Stimulated activated CD4-positive, alpha-beta T cell treated with anti-CD3 and anti-CD28 coated beads, Interleukin-1b, Interleukin-23, amount 100 ng/mL, for 4 hours (primary cell): ENCODE data around the gene SIKE1.
"Not testable (repeated sequence)": the region's sequence is repeated elsewhere in the genome, so short reads cannot be mapped to it uniquely, and the experiment has no call there.

Experiments used
- DNase-seq, 2 donors: peaks; one replicate each; pipeline ENCODE4 v3.0.0-alpha.2; 2020; ENCODE audit warnings: low read depth in 2 of 2

Gene SIKE1

DNA sequence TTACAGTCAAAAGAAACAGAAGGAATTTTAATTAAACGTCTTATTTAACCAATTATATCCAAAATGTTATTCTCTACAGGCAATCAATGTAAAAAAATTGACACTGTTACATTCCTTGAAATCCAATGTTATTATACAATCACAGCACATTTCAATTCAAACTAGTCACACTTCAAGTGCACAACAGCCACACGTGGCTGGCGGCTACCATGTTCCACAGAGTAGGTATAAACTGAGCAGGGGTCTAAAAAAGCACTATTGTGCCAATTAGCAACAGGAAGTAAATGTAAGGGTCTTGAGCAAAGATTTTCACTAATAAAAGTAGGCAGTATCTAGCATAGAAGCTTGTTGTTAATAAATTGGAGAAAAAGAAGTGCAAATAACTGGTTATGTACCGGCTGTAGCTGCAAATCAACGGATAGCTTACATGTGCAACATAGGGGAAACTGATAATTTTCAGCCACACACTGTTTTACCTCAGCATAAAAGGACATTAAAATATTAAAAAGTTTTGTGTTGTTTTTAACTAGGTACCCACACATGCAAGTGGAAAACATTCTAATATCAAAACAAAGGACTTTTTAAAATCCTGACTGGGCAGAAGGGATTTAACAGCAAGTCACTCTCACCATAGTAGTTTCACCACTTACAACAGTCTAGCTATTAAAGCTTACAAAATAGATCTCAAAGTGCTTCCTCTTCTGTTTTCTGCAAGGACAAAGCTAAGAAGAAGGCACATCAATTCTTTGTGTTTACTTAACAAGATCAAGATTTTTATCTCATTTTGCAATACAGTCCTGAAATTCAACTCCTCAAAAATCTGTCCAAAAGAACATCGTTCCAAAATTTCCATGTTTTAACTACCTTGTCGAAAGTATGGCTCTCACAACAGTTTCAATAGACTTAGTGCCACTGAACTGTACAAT, 25.2 kb downstream of the SIKE1 start:
- no peak for DNase-seq

GRCh38 chr1:114753702-114754101, 26.8 kb downstream of the SIKE1 start:
- not testable (repeated sequence) for DNase-seq

DNA sequence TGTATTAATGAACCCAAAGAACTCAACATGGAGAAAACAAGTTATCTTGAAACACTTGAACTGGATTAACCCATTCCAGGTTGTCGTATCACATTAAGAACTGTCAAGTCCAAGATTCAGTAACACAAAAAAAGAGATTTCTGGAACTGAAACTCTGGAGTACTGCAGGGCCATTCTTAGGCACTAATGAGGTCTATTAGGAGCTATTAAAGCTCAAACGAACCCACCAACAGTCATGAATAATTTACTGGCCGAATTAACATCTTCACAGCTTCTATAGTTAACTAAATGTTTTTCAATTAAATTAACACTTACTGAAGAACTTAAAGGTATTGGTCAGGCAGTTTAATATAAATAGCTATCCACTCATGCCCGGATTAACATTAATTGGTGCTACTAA, 27.3 kb downstream of the SIKE1 start:
- DNase-seq = no peak

GRCh38 chr1:114750780-114751179, 29.7 kb downstream of the SIKE1 start:
- no peak for DNase-seq

- DNase-seq = no peak
Observed at GRCh38 chr1:114749835-114750234, 30.6 kb downstream of the SIKE1 start.

GRCh38 chr1:114746450-114747121, 33.9 kb downstream of the SIKE1 start:
- no peak for DNase-seq

GRCh38 chr1:114745291-114745690, 35.2 kb downstream of the SIKE1 start:
- DNase-seq = no peak

GRCh38 chr1:114741963-114742746, 38.3 kb downstream of the SIKE1 start:
- DNase-seq = no peak

DNA sequence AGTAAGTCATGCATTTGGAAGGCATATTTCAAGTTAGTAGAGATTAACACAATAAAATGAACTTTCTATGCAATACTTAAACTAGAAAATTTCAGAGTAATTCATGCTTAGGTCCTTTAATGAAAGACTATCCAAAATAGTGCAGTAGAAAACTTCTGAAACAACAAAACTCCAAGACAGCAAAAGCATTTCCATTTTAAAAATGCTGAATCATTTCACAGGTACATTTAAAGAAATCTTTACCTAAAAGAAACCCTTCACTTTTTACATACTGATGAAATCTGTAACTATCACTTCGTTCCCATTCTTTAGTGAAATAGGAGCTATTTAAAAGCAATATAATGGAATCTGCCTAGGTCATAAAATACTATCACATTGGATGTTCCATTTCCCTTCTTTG, 40.2 kb downstream of the SIKE1 start:
- DNase-seq = no peak

DNA sequence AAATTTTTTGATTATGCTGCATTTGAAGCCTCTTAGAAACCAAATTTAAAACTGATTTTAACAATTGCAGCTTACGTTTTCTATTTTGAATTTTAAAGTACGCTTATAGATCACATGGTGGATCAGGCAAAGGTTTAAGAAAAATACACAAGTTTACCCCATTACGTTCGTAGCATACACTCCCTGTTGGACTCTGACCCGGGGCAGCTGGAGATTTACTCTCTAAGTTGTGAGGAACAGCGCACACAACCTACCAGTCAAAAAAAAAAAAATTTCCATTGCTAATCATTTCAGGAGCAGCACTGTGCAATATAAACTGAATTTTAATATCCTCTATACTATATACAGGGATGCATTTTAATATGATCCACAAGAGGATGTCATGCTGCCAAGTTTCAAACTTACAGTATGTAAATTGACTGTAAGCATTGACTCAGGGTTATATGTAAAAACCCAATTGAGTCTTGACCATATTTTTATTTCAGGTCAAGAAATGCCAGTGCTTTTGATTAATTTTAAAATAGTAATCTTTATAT, 43.1 kb downstream of the SIKE1 start:
- DNase-seq = no peak

DNA sequence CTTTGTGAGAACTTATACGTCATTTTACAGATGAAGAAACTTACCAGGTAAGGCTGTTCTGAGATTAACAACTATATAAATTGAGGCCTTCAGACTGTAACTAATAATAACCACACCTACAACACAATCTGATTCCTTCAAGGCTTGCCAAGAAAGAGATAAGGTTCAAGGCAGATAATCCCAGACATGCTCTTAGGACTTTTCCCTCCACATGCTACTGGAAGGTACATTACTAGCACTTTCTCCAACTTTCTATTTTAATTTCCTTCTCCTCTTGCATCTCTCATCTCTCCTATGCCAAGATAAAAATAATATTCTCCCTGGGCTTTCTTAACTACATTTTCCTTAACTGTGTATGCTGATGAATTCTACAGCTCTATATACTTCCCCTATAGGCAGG, 45.0 kb downstream of the SIKE1 start:
- no peak for DNase-seq

DNA sequence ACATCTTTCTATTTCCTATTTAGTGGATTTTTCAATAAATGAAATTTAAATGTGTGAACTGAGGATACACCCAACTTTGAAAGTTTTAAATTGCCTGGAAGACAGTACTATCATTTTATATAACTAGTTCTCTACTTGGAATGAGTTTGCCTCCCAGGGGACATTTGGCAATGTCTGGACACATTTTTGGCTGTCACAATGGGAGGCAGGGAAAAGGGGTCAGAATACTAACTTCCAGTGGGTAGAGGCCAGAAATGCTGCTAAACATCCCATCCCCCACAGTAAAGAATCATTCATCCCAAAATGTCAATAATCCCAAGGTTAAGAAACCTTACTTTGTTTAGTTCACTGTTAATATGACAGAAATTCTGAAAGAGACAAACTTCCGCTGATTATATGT, 50.7 kb downstream of the SIKE1 start:
- no peak for DNase-seq

DNA sequence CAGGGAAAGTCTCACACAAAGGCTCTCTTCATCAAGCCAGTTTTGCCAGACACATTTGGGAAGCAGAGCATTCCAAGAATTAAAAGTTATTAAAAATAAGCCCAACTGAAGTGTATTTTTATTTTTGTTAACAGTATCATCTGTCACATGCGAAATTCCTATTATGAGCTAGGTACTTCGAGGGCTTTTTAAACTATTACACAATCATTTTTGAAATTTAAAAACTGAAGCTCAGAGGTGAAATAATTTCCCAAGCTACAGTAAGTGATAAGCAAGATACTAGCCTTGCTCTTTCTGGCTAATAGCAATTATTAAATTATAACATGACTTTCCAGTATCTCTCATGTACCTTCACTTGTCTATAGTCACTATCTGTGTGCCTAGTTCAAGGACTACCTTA, 51.9 kb downstream of the SIKE1 start:
- no peak for DNase-seq

DNA sequence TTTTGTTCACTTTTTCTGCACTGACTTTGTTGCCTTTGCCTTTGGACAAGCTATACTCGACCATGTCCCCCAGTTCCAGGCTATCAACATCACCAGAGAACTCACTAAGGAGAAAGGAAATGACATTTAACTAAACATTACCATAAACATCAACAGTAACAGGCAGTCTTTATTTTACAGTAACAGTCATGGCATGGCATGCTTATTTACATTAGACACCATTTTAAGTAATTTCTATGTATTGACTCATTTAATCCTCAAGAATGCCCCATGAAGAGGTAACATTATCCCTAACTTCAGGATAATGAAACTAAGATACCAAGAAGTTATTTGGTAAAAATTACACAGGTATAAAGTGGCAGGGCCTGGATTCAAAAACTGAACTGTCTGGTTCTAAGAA, 55.3 kb downstream of the SIKE1 start:
- DNase-seq = no peak

- no peak for DNase-seq
Observed at GRCh38 chr1:114723915-114724314, 56.6 kb downstream of the SIKE1 start.

GRCh38 chr1:114723457-114723856, 57.0 kb downstream of the SIKE1 start:
- DNase-seq = no peak

GRCh38 chr1:114720492-114720891, 60.0 kb downstream of the SIKE1 start:
- DNase-seq = no peak
